NCI-H187 (cell line): ENCODE measurements around the gene MMP2.

Source experiments
- DNase-seq, 2 experiments: peaks; one replicate each; lab custom pipeline; 2025; lab: John Stamatoyannopoulos, UW

MMP2 gene

DNA sequence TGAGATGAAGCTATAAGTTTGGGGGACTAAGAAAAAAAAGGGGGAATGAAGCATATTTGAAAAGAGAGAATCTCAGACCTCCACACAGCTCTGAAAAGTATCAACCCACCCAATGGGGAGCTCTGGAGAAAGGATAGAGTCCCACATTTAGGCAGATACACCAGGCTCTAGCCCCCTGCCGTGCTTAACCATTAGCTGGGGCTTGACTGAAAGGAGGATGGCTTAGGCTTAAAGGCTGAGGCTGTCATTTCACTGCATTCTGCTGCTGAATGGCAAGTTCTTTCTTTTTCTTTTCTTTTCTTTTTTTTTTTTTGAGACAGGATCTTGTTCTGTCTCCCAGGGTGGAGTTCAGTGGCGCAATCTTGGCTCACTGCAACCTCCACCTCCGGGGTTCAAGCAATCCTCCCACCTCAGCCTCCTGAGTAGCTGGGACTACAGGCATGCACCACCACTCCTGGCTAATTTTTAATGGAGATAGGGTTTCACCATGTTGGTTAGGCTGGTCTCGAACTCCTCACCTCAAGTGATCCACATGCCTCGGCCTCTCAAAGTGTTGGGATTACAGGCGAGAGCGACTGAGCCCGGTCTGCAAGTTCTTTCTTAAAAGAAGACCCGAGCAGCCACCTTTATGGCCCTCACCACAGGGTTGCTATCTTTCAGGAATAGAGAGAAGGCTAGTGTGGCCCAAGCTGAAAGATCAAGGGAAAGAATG, 9.0 kb upstream of the MMP2 start:
- DNase-seq, result no peak

- no peak for DNase-seq
Measured at GRCh38 chr16:55470533-55471371, 8.2 kb upstream of the MMP2 start.

DNA sequence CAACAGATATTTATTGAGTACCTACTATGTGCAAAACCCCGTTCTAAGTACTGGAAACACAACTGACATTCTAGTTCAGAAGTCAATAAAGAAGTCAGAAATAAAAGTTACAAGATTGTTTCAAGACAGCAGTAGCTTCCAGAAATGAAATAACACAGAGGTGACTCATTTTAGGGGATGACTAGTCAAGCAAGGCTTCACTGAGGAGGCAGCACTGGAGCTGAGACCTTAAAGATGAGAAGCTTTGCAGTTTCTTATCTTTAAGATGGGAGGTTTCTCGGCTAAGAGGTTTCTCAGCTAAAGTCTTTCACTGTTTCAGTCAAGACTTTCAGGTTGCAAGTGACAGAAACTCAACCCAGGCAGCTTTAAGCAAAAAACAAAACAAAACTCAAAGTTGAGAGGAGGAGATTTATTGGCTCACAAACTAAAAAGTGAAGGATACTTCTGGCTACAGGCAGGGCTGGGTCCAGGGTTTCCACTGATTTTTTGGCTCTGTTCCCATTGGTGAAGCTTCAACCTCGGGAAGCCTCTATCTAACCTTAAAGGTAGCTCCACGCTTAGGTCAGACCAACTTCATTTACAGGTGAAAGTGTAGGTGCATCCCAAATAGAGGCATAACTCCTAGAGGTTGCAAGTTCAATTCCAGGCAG, 7.4 kb upstream of the MMP2 start:
- no peak for DNase-seq

- DNase-seq, result no peak
Measured at GRCh38 chr16:55473587-55473986, 5.4 kb upstream of the MMP2 start.

DNA sequence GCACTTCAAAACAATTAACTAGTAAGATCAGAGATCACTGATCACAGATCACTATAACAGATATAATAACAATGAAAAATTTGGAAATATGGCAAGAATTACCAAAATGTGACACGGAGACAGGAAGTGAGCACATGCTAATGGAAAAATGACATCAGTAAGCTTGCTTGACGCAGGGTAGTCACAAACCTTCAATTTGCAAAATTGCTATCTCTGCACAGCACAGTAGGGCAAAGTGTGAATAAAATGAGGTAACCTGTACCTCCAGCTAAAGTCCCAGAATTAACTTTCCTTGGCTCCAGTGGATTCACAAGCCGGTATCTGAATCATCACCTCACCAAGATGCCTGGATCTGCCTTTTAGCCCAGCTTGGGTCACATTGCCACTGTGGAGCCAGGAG, 4.2 kb upstream of the MMP2 start:
- DNase-seq, result no peak

- no peak for DNase-seq
Measured at GRCh38 chr16:55475919-55476318, 3.1 kb upstream of the MMP2 start.

GRCh38 chr16:55476625-55477533, 2.1 kb upstream of the MMP2 start:
- no peak for DNase-seq

DNA sequence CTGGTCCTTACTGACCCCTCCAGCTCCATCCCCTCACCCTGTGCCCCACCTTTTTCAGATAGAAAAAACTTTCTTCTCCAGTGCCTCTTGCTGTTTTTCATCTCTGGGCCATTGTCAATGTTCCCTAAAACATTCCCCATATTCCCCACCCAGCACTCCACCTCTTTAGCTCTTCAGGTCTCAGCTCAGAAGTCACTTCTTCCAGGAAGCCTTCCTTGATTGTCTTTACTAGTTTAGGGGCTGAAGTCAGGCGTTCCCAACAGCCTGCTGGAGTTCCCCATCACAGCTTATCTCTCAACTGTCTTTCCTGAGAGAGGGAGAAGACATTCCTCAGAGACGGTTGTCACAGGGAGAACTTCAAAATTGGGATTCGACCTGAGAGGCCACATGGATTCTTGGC, 1.3 kb upstream of the MMP2 start:
- DNase-seq, result no peak

- DNase-seq, result no peak
Measured at GRCh38 chr16:55479430-55480140, 587 bp downstream of the MMP2 start.

- DNase-seq, result no peak
Measured at GRCh38 chr16:55480228-55480655, 1.2 kb downstream of the MMP2 start.

- DNase-seq, result no peak
Measured at GRCh38 chr16:55481023-55481422, 2.0 kb downstream of the MMP2 start.

- DNase-seq, result no peak
Measured at GRCh38 chr16:55482056-55482455, 3.1 kb downstream of the MMP2 start.

DNA sequence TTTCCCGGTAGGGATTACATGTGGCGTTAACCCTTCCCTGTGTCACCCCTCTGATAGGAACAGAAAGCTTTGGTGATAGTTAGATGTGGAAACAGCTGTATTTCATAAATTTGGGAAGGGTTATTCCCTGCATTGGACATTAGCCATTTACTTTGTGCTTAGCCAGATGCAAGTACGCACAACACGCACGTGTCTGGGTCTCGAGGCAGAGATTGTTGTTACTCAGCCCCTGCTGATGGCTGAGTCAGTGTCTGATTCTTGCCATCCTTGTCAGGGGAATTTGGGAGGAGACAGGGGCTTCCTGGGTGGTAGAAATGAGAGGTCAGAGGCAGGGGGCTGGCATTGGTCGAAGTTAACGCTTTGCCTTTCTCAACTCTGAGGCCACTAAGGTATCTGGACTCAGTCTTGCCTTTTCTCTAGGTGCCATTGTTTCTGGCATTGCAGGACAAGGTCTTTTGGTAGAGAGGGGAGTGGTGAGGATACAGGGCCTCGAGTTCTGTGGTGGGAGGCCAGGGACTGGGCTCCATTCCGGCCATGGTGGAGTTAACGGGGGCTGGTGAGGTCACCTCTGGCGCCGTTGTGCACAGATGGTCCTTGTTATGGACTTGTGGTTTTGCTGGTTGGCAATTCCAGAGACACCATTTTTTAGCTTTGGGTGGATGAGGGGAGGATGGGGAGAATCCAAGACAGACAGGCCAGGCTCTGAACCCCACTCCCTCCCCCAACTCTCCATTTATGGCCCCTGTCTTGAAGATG, 8.2 kb downstream of the MMP2 start:
- DNase-seq, result no peak

GRCh38 chr16:55488306-55488705, 9.3 kb downstream of the MMP2 start:
- DNase-seq, result no peak

DNA sequence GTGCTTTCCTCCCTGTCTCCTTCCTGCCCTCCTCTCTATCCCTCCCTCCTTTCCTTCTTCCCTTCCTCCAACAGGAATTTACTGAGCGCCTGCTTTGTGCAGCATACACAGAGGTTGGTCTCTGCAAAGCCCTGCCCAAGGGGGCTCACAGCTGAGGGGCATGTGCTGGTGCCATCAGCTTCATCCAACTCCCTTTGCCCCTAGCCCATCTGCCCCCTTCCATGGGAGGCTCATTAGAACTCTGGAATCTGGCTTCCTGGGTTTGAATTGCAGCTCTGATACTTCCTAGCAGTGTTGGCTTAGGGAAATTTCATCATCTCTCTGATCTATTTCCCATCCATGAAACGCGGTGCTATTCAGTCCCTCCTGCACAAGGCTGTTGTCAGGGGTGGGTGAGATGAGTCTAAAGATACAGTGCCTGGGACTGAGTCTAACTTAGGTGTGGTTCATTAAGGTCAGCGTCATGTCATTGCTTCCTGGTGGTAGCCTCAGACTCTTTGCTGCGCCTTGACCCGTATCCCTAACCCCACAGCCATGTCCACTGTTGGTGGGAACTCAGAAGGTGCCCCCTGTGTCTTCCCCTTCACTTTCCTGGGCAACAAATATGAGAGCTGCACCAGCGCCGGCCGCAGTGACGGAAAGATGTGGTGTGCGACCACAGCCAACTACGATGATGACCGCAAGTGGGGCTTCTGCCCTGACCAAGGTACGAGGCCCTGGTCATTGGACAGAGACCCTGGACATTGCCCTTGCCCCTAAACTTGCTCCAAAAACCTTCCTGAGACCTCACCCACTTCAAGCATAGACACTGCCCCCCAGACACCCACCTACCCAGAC, 10.3 kb downstream of the MMP2 start:
- no peak for DNase-seq

- DNase-seq, result no peak
Measured at GRCh38 chr16:55489956-55490265, 10.9 kb downstream of the MMP2 start.

- no peak for DNase-seq
Measured at GRCh38 chr16:55490301-55490700, 11.3 kb downstream of the MMP2 start.

DNA sequence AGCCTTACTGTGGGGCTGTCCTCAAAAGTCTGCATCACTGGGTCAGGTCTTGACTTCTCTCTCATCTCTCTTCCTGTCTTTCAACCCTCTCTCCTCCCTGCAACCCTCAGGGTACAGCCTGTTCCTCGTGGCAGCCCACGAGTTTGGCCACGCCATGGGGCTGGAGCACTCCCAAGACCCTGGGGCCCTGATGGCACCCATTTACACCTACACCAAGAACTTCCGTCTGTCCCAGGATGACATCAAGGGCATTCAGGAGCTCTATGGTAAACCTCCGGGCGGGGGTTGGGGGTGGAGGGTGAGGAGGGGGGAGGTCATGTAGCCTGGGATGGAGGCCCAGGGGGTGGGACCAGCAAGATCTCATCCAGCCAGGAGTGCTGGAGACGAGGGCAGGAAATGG, 12.7 kb downstream of the MMP2 start:
- no peak for DNase-seq

GRCh38 chr16:55492756-55493380, 13.9 kb downstream of the MMP2 start:
- DNase-seq, result no peak
